ENCODE results near the gene GMCL2. TPM values are rescaled to one million over a fixed set of nuclear protein-coding genes. Genes with fewer than 3 reads are reported as not detected.

Gene GMCL2
- total and polyA plus RNA-seq, 9 of the 15 experiments (the other 6 are each of a cell fraction or from before 2014, with no cell fraction given), result 0.04 TPM; not detected in 8

GRCh38 chr5:178202541-178202940 is 15.4 kb upstream of the GMCL2 start:
- FAIRE-seq (no peak), ATAC-seq (no peak), DNase-seq (ENCODE audit: extremely low read depth in 1 of 4, low spot score in 3 of 4) (no peak)
- H3K27ac ChIP-seq (ENCODE audit: extremely low read depth, low read depth, low read length), result no peak overlapping the region; the same call in 2 of the 3 replicates
- POLR2A ChIA-PET, result interaction anchor here (0.7 to 1.3 kb wide), 3 partner anchors 10 to 481 kb away, joined by 3 to 4 read pairs (median 4); no protein-coding TSS in a partner anchor
- 86% methylated on average over 9 of the region's 10 CpGs for WGBS (ENCODE audit: insufficient coverage, low coverage, missing lambda C conversion rate)
- intact Hi-C loops (cut with micrococcal nuclease), result no loop called here
- peaks cover 23% of the 10 kb centered on the region for H3K36me3 ChIP-seq (ENCODE audit: control insufficient read depth, insufficient read depth, low read length)
- no peaks in the 10 kb centered on the region for H3K9me3 ChIP-seq (replicated peaks; ENCODE audit: control insufficient read depth, insufficient read depth, low read depth, low read length)
- H3K4me2 ChIP-seq (ENCODE audit: insufficient read depth, low read length), result peak overlapping the region; percentile 67
- H4K20me1 ChIP-seq (replicated peaks; ENCODE audit: control insufficient read depth, insufficient read depth, low read length), result peaks cover 26% of the 10 kb centered on the region
- no peak for TF ChIP-seq ZFPM2 (CRISPR knock-in tag; IDR thresholded peaks at IDR 0.05)
- 0 out of 2 replicates have a peak, but pooled peaks have one; percentile 15 for TF ChIP-seq SUPT5H (IDR thresholded peaks at IDR 0.05)
- H3K27me3 ChIP-seq (ENCODE audit: control insufficient read depth in 2 of 2, insufficient read depth in 2 of 2, low read length in 2 of 2), result no peaks in the 10 kb centered on the region
- BruUV-seq (replicated peaks), result no TSS peak
- H3K9ac ChIP-seq (ENCODE audit: insufficient read depth in 1 of 2, low read depth in 2 of 2, low read length in 2 of 2), result peak overlapping the region; percentile 40 to 81
- 0 out of 2 replicates have a peak overlapping the region, but pooled peaks have one; percentile 18 for H2AFZ ChIP-seq (ENCODE audit: low read depth, low read length)
- H3K79me2 ChIP-seq (ENCODE audit: control insufficient read depth, insufficient read depth, low read length), result peaks cover 45% of the 10 kb centered on the region
- CTCF ChIA-PET (ENCODE audit: low intra/inter-chr PET ratio), result no interaction called here
- peaks cover 15 to 17% of the 10 kb centered on the region in 2 experiments; a peak in 4 of 5 replicates for H3K4me1 ChIP-seq (replicated peaks in 1 of 2; ENCODE audit: control insufficient read depth in 2 of 2, insufficient read depth in 2 of 2, low read length in 2 of 2)
- H3K4me3 ChIP-seq, result peak overlapping the region; percentile 30
- H3K9me1 ChIP-seq (ENCODE audit: control insufficient read depth, insufficient read depth, low read length), result peaks cover 5% of the 10 kb centered on the region
- in situ Hi-C loops (cut with MboI), result no loop called here

GRCh38 chr5:178201927-178202235 is 14.7 kb upstream of the GMCL2 start:
- Histone ChIP-seq H2AFZ (ENCODE audit: low read depth, low read length) (no peak overlapping the region), H3K36me3 (ENCODE audit: control insufficient read depth, insufficient read depth, low read length) (peaks cover 17% of the 10 kb centered on the region), H3K4me3 (no peak overlapping the region), H3K9me3 (replicated peaks; ENCODE audit: control insufficient read depth, insufficient read depth, low read depth, low read length) (no peaks in the 10 kb centered on the region), H3K4me1 (replicated peaks in 1 of 2; ENCODE audit: control insufficient read depth in 2 of 2, insufficient read depth in 2 of 2, low read length in 2 of 2) (peaks cover 11% of the 10 kb centered on the region in 2 experiments; a peak in 4 of 5 replicates), H3K27ac (ENCODE audit: extremely low read depth, low read depth, low read length) (no peak overlapping the region), H3K9me1 (ENCODE audit: control insufficient read depth, insufficient read depth, low read length) (peaks cover under 1% of the 10 kb centered on the region), H3K79me2 (ENCODE audit: control insufficient read depth, insufficient read depth, low read length) (peaks cover 39% of the 10 kb centered on the region), H4K20me1 (replicated peaks; ENCODE audit: control insufficient read depth, insufficient read depth, low read length) (peaks cover 20% of the 10 kb centered on the region), H3K9ac (ENCODE audit: insufficient read depth in 1 of 2, low read depth in 2 of 2, low read length in 2 of 2) (peak overlapping the region in 1 of 2 experiments; percentile 45; a peak in 1 of 4 replicates), H3K4me2 (ENCODE audit: insufficient read depth, low read length) (no peak overlapping the region), H3K27me3 (ENCODE audit: control insufficient read depth in 2 of 2, insufficient read depth in 2 of 2, low read length in 2 of 2) (no peaks in the 10 kb centered on the region)
- FAIRE-seq, result no peak
- POLR2A ChIA-PET, result interaction anchor here (0.7 kb wide), 1 partner anchor 482 kb away, joined by 3 read pairs; no protein-coding TSS in a partner anchor
- CTCF ChIA-PET (ENCODE audit: low intra/inter-chr PET ratio), result no interaction called here
- 49% methylated on average over 2 of the region's 2 CpGs for WGBS (ENCODE audit: insufficient coverage, low coverage, missing lambda C conversion rate)
- no TSS peak for BruUV-seq (replicated peaks)
- in situ Hi-C loops (cut with MboI) (no loop called here), intact Hi-C loops (cut with micrococcal nuclease) (no loop called here)
- peak in 1 of 4 experiments; percentile 5 for DNase-seq (ENCODE audit: extremely low read depth in 1 of 4, low spot score in 3 of 4)
- no peak for ATAC-seq
- TF ChIP-seq FOXO4 (CRISPR knock-in tag; IDR thresholded peaks at IDR 0.05) (no peak), MTA3 (IDR thresholded peaks at IDR 0.05; ENCODE audit: borderline replicate concordance) (no peak), CBFA2T2 (conservative IDR thresholded peaks at IDR 0.05) (no peak), TRIM25 (IDR thresholded peaks at IDR 0.05; ENCODE audit: borderline replicate concordance) (no peak), USF2 (CRISPR knock-in tag; IDR thresholded peaks at IDR 0.05) (no peak)

Data from K562 (cell line).